Mesothelial cell of epicardium (in vitro differentiated cells): ENCODE measurements around the gene GPRIN3. TPM values are rescaled to one million over a fixed set of nuclear protein-coding genes. Genes with fewer than 3 reads are reported as not detected.

ENCODE experiments used
- DNase-seq, 2 experiments: peaks; one replicate each; pipeline ENCODE4 v3.0.0; 2021; ENCODE audit warnings: low spot score in 2 of 2; ENCODE audit not compliant: unreplicated experiment in 2 of 2
- H3K27ac Mint-ChIP-seq: 2 replicates; pipeline ENCODE4 v1.8.0; 2021; ENCODE audit warnings: mixed read lengths
- H3K27me3 Mint-ChIP-seq: 2 replicates; pipeline ENCODE4 v1.8.0; 2021; ENCODE audit warnings: low read depth, mixed read lengths
- H3K36me3 Mint-ChIP-seq: 2 replicates; pipeline ENCODE4 v1.8.0; 2021; ENCODE audit warnings: mixed read lengths
- H3K4me1 Mint-ChIP-seq: 2 replicates; pipeline ENCODE4 v1.8.0; 2021; ENCODE audit warnings: mixed read lengths
- H3K4me3 Mint-ChIP-seq: 2 replicates; pipeline ENCODE4 v1.8.0; 2021; ENCODE audit warnings: mild to moderate bottlenecking, moderate library complexity, mixed read lengths
- H3K9me3 Mint-ChIP-seq: 2 replicates; pipeline ENCODE4 v1.8.0; 2021; ENCODE audit warnings: mixed read lengths
- total RNA-seq: library from RNA; stranded (reverse); gene quantifications from 3 replicates; pipeline ENCODE4 v1.2.1, GENCODE V29; 2021
- TF ChIP-seq, protein P1 (sequence below): fragments of 200-600 bp; sonication (generic); IDR thresholded peaks from one replicate; pipeline ENCODE4 v1.5.0; 2021; ENCODE audit warnings: antibody characterized with exemption; ENCODE audit not compliant: unreplicated experiment

GPRIN3 gene
- total RNA-seq, 1 donor from 2014 or later = 1.5 TPM

DNA sequence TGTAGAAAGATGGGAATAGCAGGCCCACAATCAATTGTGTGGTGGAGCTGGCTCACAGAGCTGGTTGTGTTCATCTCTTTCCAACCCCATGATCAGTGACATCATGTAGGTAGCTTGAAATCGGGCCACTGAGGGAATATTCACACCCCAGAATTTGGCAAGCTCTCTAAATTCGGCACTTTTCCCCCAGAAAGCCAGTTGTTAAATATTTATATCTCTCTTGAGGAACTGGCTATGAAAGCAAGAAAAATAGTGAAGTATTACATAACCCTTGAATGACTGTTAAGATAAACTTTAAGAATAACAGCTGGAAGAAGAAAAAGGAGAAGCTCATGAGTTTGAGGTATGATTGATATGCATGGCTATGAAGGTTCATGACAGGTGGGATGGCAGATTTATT, 38.9 kb downstream of the GPRIN3 start:
- H3K9me3 Mint-ChIP-seq = peaks cover 11% of the 10 kb centered on the region
- H3K27me3 Mint-ChIP-seq = no peaks in the 10 kb centered on the region
- no peaks in the 10 kb centered on the region for H3K4me1 Mint-ChIP-seq
- peaks cover 2% of the 10 kb centered on the region for H3K36me3 Mint-ChIP-seq
- TF ChIP-seq, protein P1, sequence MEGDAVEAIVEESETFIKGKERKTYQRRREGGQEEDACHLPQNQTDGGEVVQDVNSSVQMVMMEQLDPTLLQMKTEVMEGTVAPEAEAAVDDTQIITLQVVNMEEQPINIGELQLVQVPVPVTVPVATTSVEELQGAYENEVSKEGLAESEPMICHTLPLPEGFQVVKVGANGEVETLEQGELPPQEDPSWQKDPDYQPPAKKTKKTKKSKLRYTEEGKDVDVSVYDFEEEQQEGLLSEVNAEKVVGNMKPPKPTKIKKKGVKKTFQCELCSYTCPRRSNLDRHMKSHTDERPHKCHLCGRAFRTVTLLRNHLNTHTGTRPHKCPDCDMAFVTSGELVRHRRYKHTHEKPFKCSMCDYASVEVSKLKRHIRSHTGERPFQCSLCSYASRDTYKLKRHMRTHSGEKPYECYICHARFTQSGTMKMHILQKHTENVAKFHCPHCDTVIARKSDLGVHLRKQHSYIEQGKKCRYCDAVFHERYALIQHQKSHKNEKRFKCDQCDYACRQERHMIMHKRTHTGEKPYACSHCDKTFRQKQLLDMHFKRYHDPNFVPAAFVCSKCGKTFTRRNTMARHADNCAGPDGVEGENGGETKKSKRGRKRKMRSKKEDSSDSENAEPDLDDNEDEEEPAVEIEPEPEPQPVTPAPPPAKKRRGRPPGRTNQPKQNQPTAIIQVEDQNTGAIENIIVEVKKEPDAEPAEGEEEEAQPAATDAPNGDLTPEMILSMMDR = no peak
- no peak for DNase-seq
- H3K27ac Mint-ChIP-seq = no peak overlapping the region
- H3K4me3 Mint-ChIP-seq = no peak overlapping the region

DNA sequence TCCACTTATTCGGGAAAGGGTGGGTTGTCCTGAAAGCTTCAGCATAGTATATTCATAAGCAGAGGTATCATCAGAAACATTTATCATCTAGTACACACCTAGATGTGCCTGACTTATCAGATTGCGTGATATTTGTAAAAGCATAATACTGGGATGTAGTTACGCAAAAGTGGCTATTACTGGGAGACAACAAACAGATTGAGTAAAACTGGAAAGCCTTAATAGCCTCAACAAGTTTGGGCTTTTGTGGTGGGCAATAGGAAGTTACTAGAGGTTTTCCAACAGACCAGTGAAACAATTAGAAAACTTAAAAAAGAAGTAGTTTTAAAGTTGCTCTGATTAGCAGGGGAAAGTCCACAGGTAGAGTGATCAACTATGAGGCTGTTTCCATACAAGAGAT, 39.8 kb downstream of the GPRIN3 start:
- H3K9me3 Mint-ChIP-seq = peaks cover 11% of the 10 kb centered on the region
- DNase-seq = no peak
- peaks cover 2% of the 10 kb centered on the region for H3K36me3 Mint-ChIP-seq
- no peaks in the 10 kb centered on the region for H3K27me3 Mint-ChIP-seq
- H3K27ac Mint-ChIP-seq = no peak overlapping the region
- no peaks in the 10 kb centered on the region for H3K4me1 Mint-ChIP-seq
- no peak overlapping the region for H3K4me3 Mint-ChIP-seq
- TF ChIP-seq, protein P1 = no peak

DNA sequence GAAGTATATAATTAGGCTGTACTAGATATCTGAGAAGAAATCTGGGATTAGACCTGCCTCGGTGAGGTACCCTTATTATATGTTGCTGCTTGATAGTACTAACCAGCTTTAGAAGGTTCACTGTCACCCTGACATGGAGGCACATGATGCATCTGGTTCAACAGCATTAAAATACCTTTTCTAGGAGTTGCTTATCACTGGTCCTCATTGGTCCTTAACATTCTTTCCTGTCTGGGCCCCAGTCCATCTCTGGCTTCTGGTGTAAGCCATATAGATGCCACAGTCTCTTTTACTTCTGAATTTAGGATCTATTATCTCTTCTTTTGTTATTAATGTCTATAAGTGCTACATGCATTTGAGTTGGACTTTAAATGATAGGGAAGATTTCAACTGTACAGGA, 40.2 kb downstream of the GPRIN3 start:
- Mint-ChIP-seq H3K4me3 (no peak overlapping the region), H3K27me3 (no peaks in the 10 kb centered on the region), H3K9me3 (peaks cover 11% of the 10 kb centered on the region), H3K27ac (no peak overlapping the region), H3K4me1 (no peaks in the 10 kb centered on the region), H3K36me3 (peaks cover 2% of the 10 kb centered on the region)
- DNase-seq = no peak
- TF ChIP-seq, protein P1 = no peak

DNA sequence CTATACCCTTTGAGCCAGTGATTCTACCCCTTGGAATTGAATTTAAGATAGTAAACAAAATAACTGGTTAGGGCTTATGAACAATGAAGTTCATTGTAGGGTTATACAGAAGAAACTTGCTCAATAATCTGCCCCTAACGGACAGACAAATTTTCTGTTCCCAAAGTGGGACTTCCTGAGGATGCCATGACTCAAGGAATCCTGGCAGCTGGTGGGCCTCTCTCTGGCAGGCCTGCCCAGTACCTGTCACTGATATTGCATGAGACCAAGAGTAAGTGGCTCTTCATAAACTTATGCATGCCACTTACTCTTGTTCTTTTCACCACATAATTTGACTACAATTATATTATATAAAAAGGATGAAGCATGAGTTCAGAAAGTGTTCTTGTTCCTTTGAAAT, 41.5 kb downstream of the GPRIN3 start:
- TF ChIP-seq, protein P1 = no peak
- Mint-ChIP-seq H3K27me3 (no peaks in the 10 kb centered on the region), H3K36me3 (peaks cover 2% of the 10 kb centered on the region), H3K9me3 (peaks cover 11% of the 10 kb centered on the region), H3K4me1 (no peaks in the 10 kb centered on the region), H3K27ac (no peak overlapping the region), H3K4me3 (no peak overlapping the region)
- DNase-seq = no peak

DNA sequence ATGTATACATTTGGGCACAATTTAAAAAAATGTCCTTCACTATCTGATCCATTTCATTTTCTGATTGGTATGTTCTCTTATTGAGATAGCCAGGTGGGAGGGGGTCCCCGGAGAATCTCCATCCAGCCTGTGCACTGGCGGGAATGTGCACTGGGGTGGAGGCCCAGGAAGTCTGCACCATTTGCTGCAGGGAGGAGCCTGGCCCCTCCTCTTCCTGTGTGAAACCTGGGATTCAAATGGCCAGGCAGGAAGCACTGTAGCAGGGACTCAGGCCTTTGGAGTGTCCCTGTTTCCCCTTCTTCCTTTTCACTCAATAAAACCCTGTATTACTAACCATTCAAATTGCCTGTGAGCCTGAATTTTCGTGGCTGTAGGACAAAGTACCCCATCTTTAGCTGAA, 44.3 kb downstream of the GPRIN3 start:
- peaks cover 2% of the 10 kb centered on the region for H3K36me3 Mint-ChIP-seq
- no peak overlapping the region for H3K27ac Mint-ChIP-seq
- H3K9me3 Mint-ChIP-seq = peaks cover 11% of the 10 kb centered on the region
- H3K27me3 Mint-ChIP-seq = no peaks in the 10 kb centered on the region
- peaks cover 3% of the 10 kb centered on the region for H3K4me1 Mint-ChIP-seq
- no peak for DNase-seq
- TF ChIP-seq, protein P1 = no peak
- no peak overlapping the region for H3K4me3 Mint-ChIP-seq
